8988T (cell line): ENCODE measurements around the gene MARCHF7.
"Not testable (repeated sequence)": the region's sequence is repeated elsewhere in the genome, so short reads cannot be mapped to it uniquely, and the experiment has no call there.

Experiments used
- DNase-seq: peaks from one replicate; pipeline ENCODE4 v3.0.0; 2011

MARCHF7 gene

GRCh38 chr2:159722580-159722979 is 10.3 kb downstream of the MARCHF7 start:
- DNase-seq: no peak

- DNase-seq: not testable (repeated sequence)
These were observed 12.7 kb downstream of the MARCHF7 start for GRCh38 chr2:159724795-159725572.

- DNase-seq: no peak
These were observed 13.4 kb downstream of the MARCHF7 start for GRCh38 chr2:159725713-159726112.

GRCh38 chr2:159728629-159729028 is 16.3 kb downstream of the MARCHF7 start:
- no peak for DNase-seq

- DNase-seq: no peak
These were observed 23.3 kb downstream of the MARCHF7 start for GRCh38 chr2:159735648-159736047.

GRCh38 chr2:159736048-159736447 is 23.7 kb downstream of the MARCHF7 start:
- DNase-seq: no peak

- no peak for DNase-seq
These were observed 25.1 kb downstream of the MARCHF7 start for GRCh38 chr2:159737292-159737916.

- no peak for DNase-seq
These were observed 25.6 kb downstream of the MARCHF7 start for GRCh38 chr2:159737917-159738296.

GRCh38 chr2:159738509-159739390 is 26.4 kb downstream of the MARCHF7 start:
- no peak for DNase-seq

- no peak for DNase-seq
These were observed 30.5 kb downstream of the MARCHF7 start for GRCh38 chr2:159742846-159743245.

- DNase-seq: peak; percentile 20
These were observed 32.1 kb downstream of the MARCHF7 start for GRCh38 chr2:159744363-159744762.

GRCh38 chr2:159745237-159745636 is 32.9 kb downstream of the MARCHF7 start:
- DNase-seq: not testable (repeated sequence)

- DNase-seq: no peak
These were observed 35.8 kb downstream of the MARCHF7 start for GRCh38 chr2:159748089-159748488.

GRCh38 chr2:159750873-159751272 is 38.6 kb downstream of the MARCHF7 start:
- no peak for DNase-seq

- DNase-seq: no peak
These were observed 41.5 kb downstream of the MARCHF7 start for GRCh38 chr2:159753797-159754196.

GRCh38 chr2:159755014-159755413 is 42.7 kb downstream of the MARCHF7 start:
- DNase-seq: no peak

- peak; percentile 38 for DNase-seq
These were observed 43.5 kb downstream of the MARCHF7 start for GRCh38 chr2:159755788-159756187.

- DNase-seq: no peak
These were observed 45.9 kb downstream of the MARCHF7 start for GRCh38 chr2:159758239-159758638.

- no peak for DNase-seq
These were observed 46.4 kb downstream of the MARCHF7 start for GRCh38 chr2:159758686-159759085.

- DNase-seq: no peak
These were observed 47.3 kb downstream of the MARCHF7 start for GRCh38 chr2:159759577-159759976.

GRCh38 chr2:159760326-159760725 is 48.0 kb downstream of the MARCHF7 start:
- DNase-seq: no peak

- DNase-seq: no peak
These were observed 49.8 kb downstream of the MARCHF7 start for GRCh38 chr2:159762075-159762474.
